HG03060 (cell line): ENCODE measurements around the gene ZNF565.
"Not testable (repeated sequence)": the region's sequence is repeated elsewhere in the genome, so short reads cannot be mapped to it uniquely, and the experiment has no call there.

Experiments
- ATAC-seq: cut with Tn5 transposase; IDR thresholded peaks from one replicate; pipeline ENCODE4 v1.9.1; 2021; ENCODE audit warnings: low read depth, moderate number of reproducible peaks; ENCODE audit not compliant: unreplicated experiment

ZNF565 gene

GRCh38 chr19:36215276-36216123 is 1.0 kb upstream of the ZNF565 start:
- ATAC-seq: no peak

- no peak for ATAC-seq
These were observed 1.6 kb downstream of the ZNF565 start for GRCh38 chr19:36212895-36213294.

GRCh38 chr19:36210497-36210896 is 4.0 kb downstream of the ZNF565 start:
- ATAC-seq: no peak

- no peak for ATAC-seq
These were observed 5.1 kb downstream of the ZNF565 start for GRCh38 chr19:36209372-36209771.

GRCh38 chr19:36207605-36208252 is 6.7 kb downstream of the ZNF565 start:
- no peak for ATAC-seq

- no peak for ATAC-seq
These were observed 11.2 kb downstream of the ZNF565 start for GRCh38 chr19:36203293-36203692.

GRCh38 chr19:36201684-36202083 is 12.8 kb downstream of the ZNF565 start:
- ATAC-seq: no peak

GRCh38 chr19:36198119-36198518 is 16.3 kb downstream of the ZNF565 start:
- ATAC-seq: no peak

- no peak for ATAC-seq
These were observed 18.2 kb downstream of the ZNF565 start for GRCh38 chr19:36196249-36196648.

GRCh38 chr19:36186722-36187121 is 27.7 kb downstream of the ZNF565 start:
- ATAC-seq: not testable (repeated sequence)

- ATAC-seq: no peak
These were observed 31.2 kb downstream of the ZNF565 start for GRCh38 chr19:36183245-36183628.

- ATAC-seq: no peak
These were observed 31.7 kb downstream of the ZNF565 start for GRCh38 chr19:36182612-36183244.

- ATAC-seq: not testable (repeated sequence)
These were observed 35.4 kb downstream of the ZNF565 start for GRCh38 chr19:36179077-36179476.

GRCh38 chr19:36173846-36174245 is 40.6 kb downstream of the ZNF565 start:
- ATAC-seq: not testable (repeated sequence)

- ATAC-seq: no peak
These were observed 41.6 kb downstream of the ZNF565 start for GRCh38 chr19:36172852-36173251.

GRCh38 chr19:36169084-36169760 is 45.2 kb downstream of the ZNF565 start:
- ATAC-seq: no peak

- no peak for ATAC-seq
These were observed 50.7 kb downstream of the ZNF565 start for GRCh38 chr19:36163813-36164212.

GRCh38 chr19:36160821-36161596 is 53.5 kb downstream of the ZNF565 start:
- no peak for ATAC-seq

GRCh38 chr19:36153126-36153525 is 61.3 kb downstream of the ZNF565 start:
- ATAC-seq: no peak
